ENCODE measurements around the gene ADGRG4.
"Not testable (repeated sequence)": the region's sequence is repeated elsewhere in the genome, so short reads cannot be mapped to it uniquely, and the experiment has no call there.

Gene ADGRG4

GRCh38 chrX:136300721-136301120 is at the start of gene ADGRG4:
ADGRG4 (plus strand) TSS chrX:136300963; CDS start chrX:136308778, 7,815 bp downstream.
- not testable (repeated sequence) for DNase-seq (ENCODE audit: low spot score)

DNA sequence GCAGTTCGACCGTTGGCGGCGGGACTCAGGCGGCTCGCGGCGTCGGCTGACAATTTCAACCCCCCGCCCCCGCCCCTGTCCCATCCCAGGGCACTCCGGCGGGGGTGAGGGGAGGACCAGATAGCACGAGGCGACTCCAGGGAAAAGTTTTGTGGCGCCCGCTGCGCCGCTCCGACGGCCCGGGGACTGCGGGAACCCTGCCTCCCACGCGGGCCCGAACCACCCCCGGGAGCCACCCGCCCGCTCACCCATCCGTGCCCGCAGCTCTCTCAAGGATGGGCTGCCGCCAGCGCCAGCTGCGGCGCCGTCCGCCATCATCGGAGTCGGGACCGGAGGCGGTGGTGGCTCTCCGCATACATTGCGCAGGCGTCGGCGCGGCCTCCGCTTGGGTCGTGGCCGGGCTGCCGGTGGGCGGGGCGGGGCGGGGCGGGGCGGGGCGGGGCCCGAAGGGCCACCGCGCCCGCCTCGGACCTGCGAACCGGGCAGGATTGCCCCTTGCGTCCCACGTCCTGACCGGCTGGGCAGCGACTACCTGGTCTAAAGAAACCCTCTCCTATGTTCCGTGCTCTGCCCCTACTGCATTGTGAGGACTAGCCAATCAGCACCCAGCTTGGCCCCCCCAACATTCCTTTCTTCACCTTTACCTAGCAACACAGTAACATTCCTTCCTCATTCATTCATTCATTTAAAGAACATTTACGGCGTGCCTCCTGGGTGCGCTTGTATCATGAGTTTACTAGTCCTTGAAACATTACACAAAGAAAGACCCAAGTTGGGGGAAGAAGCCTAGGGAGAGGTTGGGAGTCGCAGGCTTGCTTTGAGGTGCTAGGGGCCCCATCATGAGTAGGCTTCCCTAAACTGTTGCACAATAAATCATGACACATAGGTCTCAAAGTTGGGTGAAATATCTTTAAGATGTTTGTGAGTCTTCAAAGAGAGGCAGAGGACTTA is 49.4 kb upstream of the ADGRG4 start, which contains the start of gene MAP7D3:
Gene MAP7D3, minus strand, starts transcription at position 360 of the 951 bp plus-strand sequence. Its CDS starts 42 bp downstream, at position 318.
- DNase-seq (ENCODE audit: low spot score) = peak; percentile 51

DNA sequence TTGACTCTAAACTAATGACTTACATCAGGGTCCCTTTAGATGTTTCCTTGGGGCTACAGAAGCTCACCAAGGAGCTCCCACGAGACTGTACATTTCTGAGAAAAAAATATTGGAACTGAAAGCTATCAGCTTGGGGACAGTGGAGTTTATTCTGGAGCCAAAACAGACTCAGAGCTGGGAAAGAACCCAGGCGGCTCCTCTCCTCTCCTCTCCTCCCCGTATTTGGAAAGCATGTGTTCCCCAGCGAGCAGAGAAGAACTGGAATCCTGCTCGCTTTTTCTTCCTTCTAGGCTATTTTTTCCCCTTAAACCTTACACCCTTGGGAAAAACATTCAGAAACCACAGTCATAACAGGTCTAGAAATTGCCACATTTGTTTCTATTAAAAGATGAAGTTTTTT is 45.2 kb upstream of the ADGRG4 start:
- no peak for DNase-seq (ENCODE audit: low spot score)

DNA sequence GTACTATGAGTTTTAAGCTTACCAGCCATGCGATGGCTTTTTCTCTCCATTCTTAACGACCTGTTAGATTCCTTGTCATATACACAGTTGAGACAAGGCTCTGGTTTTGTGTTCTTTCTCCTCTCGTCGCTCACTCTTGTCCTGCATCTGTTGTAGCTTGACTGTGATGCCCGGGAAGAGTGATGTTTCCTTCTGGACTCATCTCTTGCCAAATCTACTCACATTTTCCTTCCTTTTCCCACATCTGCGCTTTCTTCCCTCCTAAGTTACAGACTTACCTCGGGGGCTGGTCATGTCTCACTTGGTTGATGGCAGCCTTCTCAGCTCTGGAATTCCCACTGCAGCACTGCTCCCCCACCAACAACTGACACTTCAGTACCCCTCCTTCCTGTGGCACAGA is 44.7 kb upstream of the ADGRG4 start:
- DNase-seq (ENCODE audit: low spot score) = no peak

DNA sequence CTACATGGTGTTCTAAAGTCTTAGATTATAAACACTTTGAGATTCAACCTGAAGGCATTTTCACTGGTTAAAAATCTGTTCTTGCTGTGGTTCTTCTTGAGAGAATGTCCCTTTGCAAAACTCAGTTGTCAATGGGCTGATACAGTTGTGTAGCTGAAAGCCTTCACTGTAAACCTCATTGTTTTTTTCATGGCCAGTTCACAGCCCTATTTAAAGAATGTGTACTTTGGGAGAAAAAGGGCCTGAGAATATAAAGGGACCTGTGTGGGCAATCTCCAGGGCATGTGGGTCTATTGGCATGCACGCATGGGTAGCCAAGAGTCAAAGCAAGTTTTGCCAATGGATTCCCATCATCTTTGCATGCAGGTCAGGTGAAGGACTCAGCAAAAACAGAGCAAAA is 41.8 kb upstream of the ADGRG4 start:
- DNase-seq (ENCODE audit: low spot score) = no peak

- no peak for DNase-seq (ENCODE audit: low spot score)
Measured at GRCh38 chrX:136259543-136259942, 41.2 kb upstream of the ADGRG4 start.

GRCh38 chrX:136260776-136261175 is 40.0 kb upstream of the ADGRG4 start:
- DNase-seq (ENCODE audit: low spot score) = no peak

DNA sequence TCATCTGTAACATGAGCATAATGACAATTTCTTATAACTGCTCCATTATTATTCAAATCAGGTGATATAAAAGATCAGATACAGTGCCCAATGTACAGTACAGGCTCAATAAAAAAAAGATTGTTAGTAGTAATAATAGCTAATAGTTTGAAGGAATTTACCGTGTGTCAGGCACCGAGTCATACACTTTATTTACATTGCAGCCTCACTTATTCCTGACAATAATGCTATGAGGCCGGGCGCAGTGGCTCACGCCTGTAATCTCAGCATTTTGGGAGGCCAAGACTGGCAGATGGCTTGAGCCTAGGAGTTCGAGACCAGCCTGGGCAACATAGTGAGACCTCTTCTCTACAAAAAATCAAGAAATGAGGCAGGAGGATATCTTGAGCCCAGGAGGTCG is 39.4 kb upstream of the ADGRG4 start:
- no peak for DNase-seq (ENCODE audit: low spot score)

- no peak for DNase-seq (ENCODE audit: low spot score)
Measured at GRCh38 chrX:136262243-136262642, 38.5 kb upstream of the ADGRG4 start.

GRCh38 chrX:136262812-136263315 is 37.9 kb upstream of the ADGRG4 start:
- no peak for DNase-seq (ENCODE audit: low spot score)

DNA sequence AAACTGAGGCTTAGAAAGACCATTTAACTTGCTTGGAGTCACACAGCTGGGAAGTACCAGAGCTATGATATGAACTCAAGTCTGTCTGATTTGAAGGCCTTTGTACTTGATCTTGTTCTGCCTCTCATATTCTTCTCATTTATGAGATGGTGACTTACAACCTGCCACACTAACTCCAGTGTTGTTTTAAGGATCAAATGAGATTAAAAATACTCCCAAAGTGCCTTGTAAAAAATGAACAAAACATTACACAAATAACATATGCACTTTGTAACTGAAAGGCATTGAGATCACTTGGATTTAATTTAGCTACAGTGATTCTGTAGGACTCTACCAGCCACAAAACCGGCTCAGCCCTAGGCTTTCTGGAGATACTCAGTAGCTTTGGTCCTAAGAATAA is 33.9 kb upstream of the ADGRG4 start:
- no peak for DNase-seq (ENCODE audit: low spot score)

GRCh38 chrX:136268051-136269048 is 32.4 kb upstream of the ADGRG4 start:
- no peak for DNase-seq (ENCODE audit: low spot score)

GRCh38 chrX:136269921-136270320 is 30.8 kb upstream of the ADGRG4 start:
- no peak for DNase-seq (ENCODE audit: low spot score)

DNA sequence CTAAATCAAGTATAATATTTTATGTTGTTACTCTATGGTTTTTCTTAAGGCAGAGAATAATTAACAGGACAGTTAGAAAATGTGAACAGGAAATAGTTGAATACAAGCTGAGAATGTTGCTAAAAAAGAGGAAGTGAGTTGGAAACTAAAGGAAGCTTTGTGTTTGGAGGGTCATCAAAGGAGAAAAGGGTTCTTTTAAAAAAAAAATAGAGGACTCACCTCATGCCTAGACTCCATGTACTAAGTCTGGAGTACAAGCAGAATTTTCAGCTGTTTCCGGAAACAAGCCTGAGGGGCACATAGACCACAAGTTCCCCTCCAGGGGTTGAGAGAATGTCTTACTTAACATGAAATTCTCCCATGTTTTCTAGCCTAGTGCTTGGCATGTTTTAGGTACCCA is 29.5 kb upstream of the ADGRG4 start:
- DNase-seq (ENCODE audit: low spot score) = no peak

- DNase-seq (ENCODE audit: low spot score) = no peak
Measured at GRCh38 chrX:136272325-136272724, 28.4 kb upstream of the ADGRG4 start.

DNA sequence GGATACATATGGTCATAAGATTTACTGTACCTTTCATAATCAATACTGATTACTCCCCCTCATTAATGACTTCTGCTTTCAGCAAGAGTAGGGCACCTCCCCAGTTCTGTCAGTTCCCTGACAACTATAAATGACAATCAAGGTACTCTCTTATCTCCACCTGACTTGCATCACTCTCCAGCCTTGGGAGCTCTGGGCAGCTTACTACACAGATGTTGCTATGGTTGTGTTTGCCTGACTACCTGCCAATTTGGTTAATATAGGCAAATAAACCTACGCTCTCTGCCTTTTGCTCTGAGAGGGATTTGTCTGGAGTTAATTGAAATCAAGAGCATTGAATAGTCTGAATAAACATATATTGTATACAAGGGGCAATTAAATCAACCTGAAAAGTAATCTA is 26.8 kb upstream of the ADGRG4 start:
- DNase-seq (ENCODE audit: low spot score) = no peak

DNA sequence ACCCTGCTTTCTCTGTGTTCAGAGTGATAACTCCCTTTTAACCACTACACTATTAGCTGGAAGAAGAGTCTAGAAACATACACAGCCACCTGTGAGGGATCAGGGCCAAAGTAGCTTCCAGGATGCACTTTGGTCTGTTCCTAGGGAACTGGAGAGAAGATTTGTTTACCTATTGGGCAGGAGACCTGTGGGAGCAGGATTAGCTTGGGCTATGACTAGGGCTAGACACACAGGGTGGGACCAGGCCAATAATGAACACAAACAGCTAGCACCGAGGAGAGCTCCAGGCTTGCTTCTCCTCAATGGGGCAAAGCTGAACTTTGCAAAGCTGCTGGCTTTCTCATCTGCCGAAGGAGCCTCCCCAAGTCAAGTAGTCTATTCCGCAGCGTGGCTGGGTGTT is 25.2 kb upstream of the ADGRG4 start:
- no peak for DNase-seq (ENCODE audit: low spot score)

DNA sequence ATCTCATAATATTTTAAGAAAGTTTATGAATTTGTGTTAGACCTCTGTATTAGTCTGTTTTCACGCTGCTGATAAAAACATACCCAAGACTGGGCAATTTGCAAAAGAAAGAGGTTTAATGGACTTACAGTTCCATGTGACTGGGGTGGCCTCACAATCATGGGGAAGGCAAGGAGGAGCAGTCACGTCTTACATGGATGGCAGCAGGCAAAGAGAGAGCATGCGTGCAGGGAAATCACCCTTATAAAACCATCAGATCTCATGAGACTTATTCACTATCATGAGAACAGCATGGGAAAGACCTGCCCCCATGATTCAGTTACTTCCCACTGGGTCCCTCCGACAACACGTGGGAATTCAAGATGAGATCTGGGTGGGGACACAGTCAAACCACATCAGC is 14.4 kb upstream of the ADGRG4 start:
- not testable (repeated sequence) for DNase-seq (ENCODE audit: low spot score)

GRCh38 chrX:136291824-136292223 is 8.9 kb upstream of the ADGRG4 start:
- no peak for DNase-seq (ENCODE audit: low spot score)

DNA sequence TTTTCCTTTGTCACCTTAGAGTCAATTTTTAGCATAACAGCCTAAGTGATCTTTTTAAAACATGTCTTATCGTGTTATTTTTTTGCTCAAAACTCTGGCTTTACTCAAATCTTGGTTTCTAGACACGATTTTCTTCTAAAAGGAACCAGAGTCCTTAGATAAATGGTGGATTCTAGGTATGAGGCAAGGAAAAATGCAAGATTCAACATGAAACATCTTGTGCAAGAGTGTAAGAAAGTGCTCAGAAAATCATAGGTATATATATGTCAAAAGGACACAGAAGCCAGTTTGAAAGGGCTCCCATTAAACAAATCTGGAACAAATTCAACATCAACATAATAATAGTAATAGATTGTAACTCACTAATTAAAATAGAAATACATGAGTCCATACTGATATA is 8.1 kb upstream of the ADGRG4 start:
- no peak for DNase-seq (ENCODE audit: low spot score)

DNA sequence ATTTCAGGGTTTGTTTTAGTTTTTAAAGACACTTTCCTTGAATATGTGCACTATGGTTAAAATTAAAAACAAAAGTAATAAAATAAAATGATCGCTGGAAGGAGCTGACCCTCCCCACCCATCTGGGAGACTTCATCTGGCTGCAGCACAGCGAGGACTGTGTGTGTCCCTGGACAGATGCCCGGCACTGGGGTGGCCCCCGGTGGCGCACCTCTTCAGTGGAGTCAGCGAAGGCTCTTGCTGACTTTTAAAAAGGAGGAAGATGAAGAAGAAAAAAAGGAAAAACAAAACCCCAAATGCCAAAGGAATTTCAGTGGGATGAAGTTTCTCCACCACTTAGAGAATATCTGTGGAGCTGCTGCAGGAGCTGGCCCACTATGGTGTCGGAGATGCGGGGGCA is 5.4 kb upstream of the ADGRG4 start:
- no peak for DNase-seq (ENCODE audit: low spot score)

DNA sequence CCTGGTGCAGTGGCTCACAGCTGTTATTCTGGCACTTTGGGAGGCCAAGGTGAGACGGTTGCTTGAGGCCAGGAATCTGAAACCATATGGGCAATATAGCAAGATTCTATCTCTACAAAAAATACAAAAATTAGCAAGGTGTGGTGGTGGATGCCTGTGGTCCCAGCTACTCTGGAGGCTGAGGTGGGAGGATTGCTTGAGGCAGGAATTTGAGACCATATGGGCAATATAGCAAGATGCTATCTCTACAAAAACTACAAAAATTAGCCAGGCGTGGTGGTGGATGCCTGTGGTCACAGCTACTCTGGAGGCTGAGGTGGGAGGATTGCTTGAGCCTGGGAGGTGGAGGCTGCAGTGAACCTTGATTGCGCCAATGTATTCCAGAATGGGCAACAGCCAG is 2.3 kb downstream of the ADGRG4 start:
- no peak for DNase-seq (ENCODE audit: low spot score)

Data from HuH-7.5 (cell line).